Loucy (cell line): Measurements from ENCODE around the gene COL13A1.

Experiments
- CTCF ChIP-seq: fragments of 200-600 bp; sonication (generic); conservative IDR thresholded peaks from 2 replicates; pipeline ENCODE4 v1.5.1; 2014; ENCODE audit warnings: mild to moderate bottlenecking, antibody characterized with exemption, low read length
- EZH2phosphoT487 ChIP-seq: fragments of 200-600 bp; IDR thresholded peaks from 2 replicates; pipeline ENCODE4 v1.6.1; 2018; ENCODE audit warnings: antibody characterized with exemption, mild to moderate bottlenecking, moderate library complexity, borderline replicate concordance

GRCh38 chr10:69996611-69997010 lies 194.9 kb downstream of the COL13A1 start:
- TF ChIP-seq CTCF (no peak), EZH2phosphoT487 (no peak)
